ENCODE results near the gene ENO3. TPM values are rescaled to one million over a fixed set of nuclear protein-coding genes. Genes with fewer than 3 reads are reported as not detected.

Gene ENO3
- polyA plus RNA-seq, 3 donors, result 0.36 to 14.2 (median 0.60) TPM

GRCh38 chr17:4940555-4941318 is 10.2 kb upstream of the ENO3 start:
- H3K4me1 ChIP-seq (ENCODE audit: control insufficient read depth in 1 of 2, insufficient read depth in 2 of 2, low read length in 2 of 2), result peaks cover 62 to 69% of the 10 kb centered on the region in 2 donors
- Mint-ChIP-seq H3K9me3 (no peaks in the 10 kb centered on the region), H3K4me1 (peaks cover 69% of the 10 kb centered on the region), H3K27ac (peak overlapping the region; percentile 95 to 98 (median 97)), H3K36me3 (peaks cover 60 to 66% of the 10 kb centered on the region in 2 donors), H3K27me3 (ENCODE audit: low read depth in 3 of 3) (peaks cover 0 to 4% (median 0%) of the 10 kb centered on the region in 3 donors), H3K4me3 (peak overlapping the region; percentile 90 to 96)
- WGBS (ENCODE audit: insufficient coverage), result under 1% methylated on average over 22 of the region's 29 CpGs
- TF ChIP-seq, protein P1, sequence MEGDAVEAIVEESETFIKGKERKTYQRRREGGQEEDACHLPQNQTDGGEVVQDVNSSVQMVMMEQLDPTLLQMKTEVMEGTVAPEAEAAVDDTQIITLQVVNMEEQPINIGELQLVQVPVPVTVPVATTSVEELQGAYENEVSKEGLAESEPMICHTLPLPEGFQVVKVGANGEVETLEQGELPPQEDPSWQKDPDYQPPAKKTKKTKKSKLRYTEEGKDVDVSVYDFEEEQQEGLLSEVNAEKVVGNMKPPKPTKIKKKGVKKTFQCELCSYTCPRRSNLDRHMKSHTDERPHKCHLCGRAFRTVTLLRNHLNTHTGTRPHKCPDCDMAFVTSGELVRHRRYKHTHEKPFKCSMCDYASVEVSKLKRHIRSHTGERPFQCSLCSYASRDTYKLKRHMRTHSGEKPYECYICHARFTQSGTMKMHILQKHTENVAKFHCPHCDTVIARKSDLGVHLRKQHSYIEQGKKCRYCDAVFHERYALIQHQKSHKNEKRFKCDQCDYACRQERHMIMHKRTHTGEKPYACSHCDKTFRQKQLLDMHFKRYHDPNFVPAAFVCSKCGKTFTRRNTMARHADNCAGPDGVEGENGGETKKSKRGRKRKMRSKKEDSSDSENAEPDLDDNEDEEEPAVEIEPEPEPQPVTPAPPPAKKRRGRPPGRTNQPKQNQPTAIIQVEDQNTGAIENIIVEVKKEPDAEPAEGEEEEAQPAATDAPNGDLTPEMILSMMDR (IDR thresholded peaks at IDR 0.05), result no peak
- H3K4me2 ChIP-seq (replicated peaks; ENCODE audit: extremely low read depth, low read length, poor library complexity, severe bottlenecking), result peak overlapping the region; percentile 89
- H3K4me3 ChIP-seq (replicated peaks in 1 of 3; ENCODE audit: low read depth in 2 of 3, low read length in 3 of 3), result peak overlapping the region; percentile 76 to 94 (median 78)
- peak overlapping the region; percentile 90 for H2AFZ ChIP-seq (ENCODE audit: insufficient read depth, low read depth, low read length, poor library complexity, severe bottlenecking)
- peaks cover 41 to 56% of the 10 kb centered on the region in 2 donors for H3K36me3 ChIP-seq (replicated peaks in 1 of 2; ENCODE audit: control insufficient read depth in 1 of 2, insufficient read depth in 2 of 2, low read length in 2 of 2)
- H3K27ac ChIP-seq (ENCODE audit: low read depth in 1 of 2, low read length in 2 of 2), result peak overlapping the region; percentile 94
- peaks cover 68% of the 10 kb centered on the region for H4K20me1 ChIP-seq (ENCODE audit: insufficient read depth, low read length)
- no peaks in the 10 kb centered on the region for H3K27me3 ChIP-seq (ENCODE audit: control insufficient read depth in 2 of 2, insufficient read depth in 2 of 2, low read length in 2 of 2)
- H3K9me3 ChIP-seq (replicated peaks in 1 of 2; ENCODE audit: control insufficient read depth in 1 of 2, insufficient read depth in 1 of 2, low read length in 2 of 2), result no peaks in the 10 kb centered on the region
- H3K9ac ChIP-seq (ENCODE audit: insufficient read depth, low read length, poor library complexity, severe bottlenecking), result peak overlapping the region; percentile 89
- DNase-seq, result no peak
- intact Hi-C loops (cut with micrococcal nuclease), result loop anchor here in 1 of 2 donors (2.0 kb wide), 1 partner anchor 26 kb away; the partner anchor contains the start of gene SPAG7
- H3K79me2 ChIP-seq (ENCODE audit: insufficient read depth, low read length), result peaks cover 79% of the 10 kb centered on the region

DNA sequence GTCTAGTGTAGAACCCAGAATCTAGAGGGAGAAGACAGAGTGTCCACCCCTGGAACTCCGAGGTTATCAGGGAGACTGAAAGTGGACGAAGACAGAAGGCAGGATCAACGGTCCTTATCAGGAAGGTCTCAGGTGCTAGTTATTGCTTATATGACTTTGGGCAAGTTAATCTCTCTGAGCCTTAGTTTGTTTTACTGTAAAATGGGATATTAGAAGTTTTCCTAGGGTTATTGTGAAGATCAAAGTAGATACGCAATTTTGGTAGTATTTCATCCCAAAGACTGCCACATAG is 9.7 kb upstream of the ENO3 start:
- intact Hi-C loops (cut with micrococcal nuclease), result loop anchor here in 1 of 2 donors (2.0 kb wide), 1 partner anchor 26 kb away; the partner anchor contains the start of gene SPAG7
- H2AFZ ChIP-seq (ENCODE audit: insufficient read depth, low read depth, low read length, poor library complexity, severe bottlenecking), result no peak overlapping the region
- Mint-ChIP-seq H3K4me1 (peaks cover 71% of the 10 kb centered on the region), H3K4me3 (peak overlapping the region; percentile 90 to 96), H3K9me3 (no peaks in the 10 kb centered on the region), H3K27me3 (ENCODE audit: low read depth in 3 of 3) (peaks cover 0 to 4% (median 0%) of the 10 kb centered on the region in 3 donors), H3K36me3 (peaks cover 60 to 66% of the 10 kb centered on the region in 2 donors), H3K27ac (peak overlapping the region; percentile 95 to 98 (median 97))
- WGBS (ENCODE audit: insufficient coverage), result 39% methylated on average over 3 of the region's 4 CpGs
- peaks cover 68 to 74% of the 10 kb centered on the region in 2 donors for H3K4me1 ChIP-seq (ENCODE audit: control insufficient read depth in 1 of 2, insufficient read depth in 2 of 2, low read length in 2 of 2)
- H3K9me3 ChIP-seq (replicated peaks in 1 of 2; ENCODE audit: control insufficient read depth in 1 of 2, insufficient read depth in 1 of 2, low read length in 2 of 2), result no peaks in the 10 kb centered on the region
- no peaks in the 10 kb centered on the region for H3K27me3 ChIP-seq (ENCODE audit: control insufficient read depth in 2 of 2, insufficient read depth in 2 of 2, low read length in 2 of 2)
- H3K4me2 ChIP-seq (replicated peaks; ENCODE audit: extremely low read depth, low read length, poor library complexity, severe bottlenecking), result peak overlapping the region; percentile 89
- peaks cover 73% of the 10 kb centered on the region for H4K20me1 ChIP-seq (ENCODE audit: insufficient read depth, low read length)
- peaks cover 84% of the 10 kb centered on the region for H3K79me2 ChIP-seq (ENCODE audit: insufficient read depth, low read length)
- H3K9ac ChIP-seq (ENCODE audit: insufficient read depth, low read length, poor library complexity, severe bottlenecking), result peak overlapping the region; percentile 89
- peak overlapping the region in 1 of 2 donors; percentile 94 for H3K27ac ChIP-seq (ENCODE audit: low read depth in 1 of 2, low read length in 2 of 2)
- TF ChIP-seq, protein P1 (IDR thresholded peaks at IDR 0.05), result no peak
- peak overlapping the region; percentile 76 to 94 (median 78) for H3K4me3 ChIP-seq (replicated peaks in 1 of 3; ENCODE audit: low read depth in 2 of 3, low read length in 3 of 3)
- H3K36me3 ChIP-seq (replicated peaks in 1 of 2; ENCODE audit: control insufficient read depth in 1 of 2, insufficient read depth in 2 of 2, low read length in 2 of 2), result peaks cover 46 to 60% of the 10 kb centered on the region in 2 donors
- DNase-seq, result no peak

Data from CD14-positive monocyte (primary cell).